Right lobe of liver (tissue), 6 donors: Measurements from ENCODE around the gene CPE. TPM values are rescaled to one million over a fixed set of nuclear protein-coding genes. Genes with fewer than 3 reads are reported as not detected.
A peak's percentile ranks its signal among the peaks of the same experiment; 100 is the strongest.

Source experiments
- ATAC-seq, 4 donors: fragments of 200-7000 bp; cut with Tn5 transposase; one replicate each; pipeline ENCODE4 v1.9.1; 2020; ENCODE audit warnings: mild to moderate bottlenecking in 4 of 4, moderate library complexity in 4 of 4
- DNase-seq, 3 donors: peaks; one replicate each; pipeline ENCODE4 v3.0.0-alpha.2; 2020
- H3K27ac ChIP-seq, 3 donors: fragments of 200-600 bp; one replicate each; pipeline ENCODE4 v1.8.0; 2022
- H3K27me3 ChIP-seq, 2 donors: fragments of 200-600 bp; one replicate each; pipeline ENCODE4 v1.8.0; 2022
- H3K36me3 ChIP-seq, 4 donors: fragments of 200-600 bp; sonication (generic) in 1 of 4; one replicate each; pipeline versions ENCODE4 v1.5.1 to v1.8.0; 2017 to 2022; ENCODE audit warnings: control low read depth in 1 of 4
- H3K4me1 ChIP-seq, 4 donors: fragments of 200-600 bp; sonication (generic) in 1 of 4; one replicate each; pipeline versions ENCODE4 v1.5.1 to v1.8.0; 2017 to 2022; ENCODE audit warnings: control low read depth in 1 of 4
- H3K4me3 ChIP-seq, 3 donors: fragments of 200-600 bp; one replicate each; pipeline ENCODE4 v1.8.0; 2022
- H3K9me3 ChIP-seq, 4 donors: fragments of 200-600 bp; sonication (generic) in 1 of 4; one replicate each; pipeline versions ENCODE4 v1.5.1 to v1.8.0; 2017 to 2022; ENCODE audit warnings: control low read depth in 1 of 4
- POLR2A ChIP-seq: fragments of 450-650 bp; IDR thresholded peaks from one replicate; pipeline ENCODE4 v1.6.1; 2017; ENCODE audit warnings: antibody characterized with exemption, mild to moderate bottlenecking
- WGBS: methylation state at CpG from one replicate; pipeline ENCODE4 v1.1.6; 2018; ENCODE audit warnings: low coverage, low lambda C conversion rate; ENCODE audit not compliant: insufficient coverage; ENCODE audit errors: missing lambda C conversion rate; 5-methylcytosine and 5-hydroxymethylcytosine counted together
- intact Hi-C, 2 donors: fragments of 100-400 bp; cut with DNase I; formaldehyde crosslinking; loops; one replicate each; pipeline versions ENCODE4 v1.11.2 to v1.14.1; 2022
- total RNA-seq, 6 experiments: library from RNA; depleted of rRNA in 2 of 6; stranded (reverse); fragments of >200 nt in 2 of 6; fragmentation: NEBNext Ultra II Directional in 3 of 6; extraction: Animal tissue kit (Norgen Biotek cat#: 25700) in 3 of 6; gene quantifications; one replicate each; pipeline versions ENCODE4 v1.1.0 to v1.2.4, GENCODE V29; 2016 to 2023
- TF ChIP-seq, protein P1 (sequence below), 4 donors: fragments of 200-600 bp in 3 of 4; fragments of 450-650 bp in 1 of 4; IDR thresholded peaks; one replicate each; pipeline versions ENCODE4 v1.5.1 to v1.8.0; 2016 to 2022; ENCODE audit warnings: antibody characterized with exemption in 4 of 4, mild to moderate bottlenecking in 2 of 4
- donor health status: DM: no; HTN: yes; CAD: no.
- donor health status: DM: no; HTN: no; CAD: no.
- donor health status: DM: no; HTN: no; CAD: no.
- donor health status: DM: no; HTN: yes; CAD: no.
- donor health status: DM: no; HTN: yes; CAD: no.

Gene CPE
- total RNA-seq, 6 experiments from 2014 or later, result 4.2 to 17.3 (median 9.4) TPM

DNA sequence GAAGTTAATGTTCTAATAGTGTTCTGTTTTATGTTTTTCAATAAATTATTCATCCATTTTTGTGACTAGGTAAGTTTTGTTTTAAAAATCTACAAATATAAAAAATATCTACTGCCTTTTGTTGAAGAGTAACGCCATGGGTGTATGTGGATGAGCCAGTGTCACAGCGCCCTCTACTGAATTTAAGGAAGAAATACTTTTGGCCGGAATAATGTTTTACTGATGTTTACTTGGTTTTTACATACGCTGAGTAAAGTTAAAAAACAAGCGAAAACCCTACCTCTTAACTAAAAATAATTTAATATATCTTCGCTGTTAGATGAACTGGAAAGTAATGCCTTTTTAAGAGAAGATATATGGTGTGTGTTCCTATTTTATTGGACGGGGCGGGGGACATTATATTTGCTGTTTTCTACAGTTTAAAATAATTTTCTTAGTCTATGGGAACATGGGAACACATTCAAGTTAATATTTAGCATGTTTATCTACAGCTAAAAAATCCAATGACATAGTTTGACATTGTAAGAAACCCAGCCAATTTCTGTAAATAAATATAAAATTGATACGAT lies 86.1 kb downstream of the CPE start:
- Histone ChIP-seq H3K4me1 (peaks cover 0 to 7% (median 3%) of the 10 kb centered on the region in 4 donors), H3K27ac (no peak overlapping the region), H3K36me3 (no peaks in the 10 kb centered on the region), H3K4me3 (no peak overlapping the region), H3K27me3 (no peaks in the 10 kb centered on the region), H3K9me3 (no peaks in the 10 kb centered on the region)
- ATAC-seq (peak; percentile 80 to 91 (median 86)), DNase-seq (no peak)
- intact Hi-C loops, result loop anchor here (5.0 to 10.0 kb wide), 2 partner anchors 110 to 333 kb away; no protein-coding TSS in a partner anchor
- WGBS, result 11% methylated on average over 9 of the region's 9 CpGs
- no peak for TF ChIP-seq POLR2A
- TF ChIP-seq, protein P1, sequence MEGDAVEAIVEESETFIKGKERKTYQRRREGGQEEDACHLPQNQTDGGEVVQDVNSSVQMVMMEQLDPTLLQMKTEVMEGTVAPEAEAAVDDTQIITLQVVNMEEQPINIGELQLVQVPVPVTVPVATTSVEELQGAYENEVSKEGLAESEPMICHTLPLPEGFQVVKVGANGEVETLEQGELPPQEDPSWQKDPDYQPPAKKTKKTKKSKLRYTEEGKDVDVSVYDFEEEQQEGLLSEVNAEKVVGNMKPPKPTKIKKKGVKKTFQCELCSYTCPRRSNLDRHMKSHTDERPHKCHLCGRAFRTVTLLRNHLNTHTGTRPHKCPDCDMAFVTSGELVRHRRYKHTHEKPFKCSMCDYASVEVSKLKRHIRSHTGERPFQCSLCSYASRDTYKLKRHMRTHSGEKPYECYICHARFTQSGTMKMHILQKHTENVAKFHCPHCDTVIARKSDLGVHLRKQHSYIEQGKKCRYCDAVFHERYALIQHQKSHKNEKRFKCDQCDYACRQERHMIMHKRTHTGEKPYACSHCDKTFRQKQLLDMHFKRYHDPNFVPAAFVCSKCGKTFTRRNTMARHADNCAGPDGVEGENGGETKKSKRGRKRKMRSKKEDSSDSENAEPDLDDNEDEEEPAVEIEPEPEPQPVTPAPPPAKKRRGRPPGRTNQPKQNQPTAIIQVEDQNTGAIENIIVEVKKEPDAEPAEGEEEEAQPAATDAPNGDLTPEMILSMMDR (IDR thresholded peaks at IDR 0.05), result peak; percentile 83 to 85 (median 84)

DNA sequence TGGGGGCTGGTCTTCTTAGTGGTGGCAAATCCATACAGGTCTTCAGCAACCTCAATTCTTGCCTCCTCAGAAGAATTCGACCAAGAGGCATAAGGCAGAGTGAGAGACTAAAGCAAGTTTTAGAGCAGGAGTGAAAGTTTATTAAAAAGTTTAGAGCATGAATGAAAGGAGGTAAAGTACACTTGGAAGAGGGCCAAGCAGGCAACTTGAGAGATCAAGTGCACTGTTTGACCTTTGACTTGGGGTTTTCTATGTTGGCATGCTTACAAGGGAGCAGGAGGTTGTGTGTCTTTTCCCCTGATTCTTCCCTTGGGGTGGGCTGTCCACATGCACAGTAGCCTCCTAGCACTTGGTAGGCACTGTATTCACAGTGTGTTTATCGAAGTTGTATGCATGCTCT lies 91.2 kb downstream of the CPE start:
- peak in 2 of 4 donors; percentile 35 to 39 for ATAC-seq
- WGBS, result 38% methylated on average over 2 of the region's 2 CpGs
- no peak for TF ChIP-seq POLR2A
- TF ChIP-seq, protein P1 (IDR thresholded peaks at IDR 0.05), result no peak

DNA sequence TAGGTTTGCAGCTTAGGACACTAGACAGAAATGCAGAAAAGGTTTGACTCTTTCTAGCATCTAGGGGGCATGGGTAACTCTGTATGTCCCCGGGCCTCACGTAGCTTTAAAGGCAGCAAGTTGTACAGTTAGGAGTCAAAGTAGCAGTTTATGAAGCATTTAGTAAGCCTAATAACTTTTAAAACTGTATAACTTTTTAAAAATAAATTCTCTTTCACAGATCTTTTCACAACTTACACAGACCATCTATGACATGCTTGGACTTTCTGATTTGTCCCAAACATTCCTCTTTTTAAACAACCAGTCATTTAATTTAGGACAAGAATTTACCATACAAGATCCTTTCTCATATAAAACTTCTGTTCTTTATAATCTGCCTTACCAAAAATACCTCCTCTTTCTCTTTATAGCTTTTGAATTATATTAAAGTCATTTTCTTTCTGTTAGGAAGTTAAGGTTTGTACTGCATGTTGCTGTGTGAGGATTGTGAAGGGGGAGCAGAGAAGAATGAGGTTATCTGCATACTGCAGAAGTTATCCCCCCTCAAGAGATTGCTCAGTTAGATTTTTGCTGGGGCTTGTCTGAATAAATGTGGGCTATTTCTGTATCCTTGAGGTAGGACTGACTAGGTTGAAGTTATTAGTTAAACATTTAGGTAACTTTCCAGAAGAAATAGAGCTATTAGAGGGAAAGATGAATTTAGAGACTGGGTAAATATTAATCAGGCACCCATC lies 94.3 kb downstream of the CPE start:
- ATAC-seq (no peak), DNase-seq (no peak)
- H3K4me1 ChIP-seq, result peaks cover 0 to 12% (median 4%) of the 10 kb centered on the region in 4 donors
- H3K9me3 ChIP-seq, result no peaks in the 10 kb centered on the region
- H3K36me3 ChIP-seq, result no peaks in the 10 kb centered on the region
- intact Hi-C loops, result no loop called here
- no peaks in the 10 kb centered on the region for H3K27me3 ChIP-seq
- WGBS, result 47% methylated on average over 2 of the region's 2 CpGs
- no peak overlapping the region for H3K4me3 ChIP-seq
- TF ChIP-seq, protein P1 (IDR thresholded peaks at IDR 0.05), result no peak
- no peak for TF ChIP-seq POLR2A
- H3K27ac ChIP-seq, result no peak overlapping the region

More for the DNA sequence above, 91.2 kb downstream of the CPE start:
- no peak overlapping the region for H3K27ac ChIP-seq
- H3K9me3 ChIP-seq, result no peaks in the 10 kb centered on the region
- H3K4me1 ChIP-seq, result peaks cover 0 to 12% (median 4%) of the 10 kb centered on the region in 4 donors
- no peak for DNase-seq
- H3K4me3 ChIP-seq, result no peak overlapping the region
- intact Hi-C loops, result no loop called here
- H3K36me3 ChIP-seq, result no peaks in the 10 kb centered on the region
- H3K27me3 ChIP-seq, result no peaks in the 10 kb centered on the region

DNA sequence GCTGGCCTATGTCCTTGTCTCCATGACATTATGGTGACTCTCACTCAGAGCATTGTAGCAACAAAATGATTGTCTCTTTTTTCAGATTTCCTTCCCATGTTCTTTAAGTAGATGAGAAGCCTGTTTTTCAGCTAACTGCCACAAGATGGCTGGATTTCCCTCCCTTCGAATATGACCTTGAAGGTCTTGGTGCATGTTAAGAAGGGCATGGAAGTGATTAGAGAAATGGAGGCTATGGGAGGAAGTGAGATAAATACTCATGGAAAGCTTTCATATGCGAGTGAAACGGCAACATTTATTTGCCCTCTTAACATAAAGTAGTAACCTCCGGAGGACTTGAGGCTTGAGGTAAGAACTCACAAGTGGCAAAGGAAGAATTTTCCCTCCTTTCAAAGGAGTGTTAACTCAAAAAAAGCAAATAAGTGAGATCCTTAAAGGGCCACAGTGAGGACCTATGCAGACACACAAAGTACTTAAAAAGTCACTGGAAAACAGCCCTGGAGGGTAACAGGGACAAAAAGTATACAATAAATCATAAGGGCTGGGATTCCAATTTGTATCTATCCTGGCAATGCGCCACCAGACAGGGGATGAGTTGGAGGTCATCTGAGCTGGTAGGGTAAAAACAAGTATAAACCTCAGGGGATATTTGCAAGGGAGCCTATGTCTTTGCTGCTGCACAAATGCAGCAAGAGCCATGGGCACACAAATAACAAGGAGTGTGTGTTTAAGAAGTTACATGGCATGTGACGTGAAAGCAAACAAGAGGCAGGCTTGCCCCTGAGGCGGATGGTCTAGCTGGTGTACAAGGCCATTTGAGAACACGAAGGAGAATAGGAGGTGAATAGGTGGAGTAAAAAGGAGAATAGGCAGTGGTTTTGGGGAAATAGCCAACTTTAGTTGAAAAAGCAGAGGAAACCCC lies 96.2 kb downstream of the CPE start:
- intact Hi-C loops, result no loop called here
- DNase-seq, result no peak
- Histone ChIP-seq H3K36me3 (no peaks in the 10 kb centered on the region), H3K4me1 (peaks cover 0 to 4% (median under 1%) of the 10 kb centered on the region in 4 donors), H3K4me3 (no peak overlapping the region), H3K27me3 (no peaks in the 10 kb centered on the region), H3K9me3 (no peaks in the 10 kb centered on the region), H3K27ac (no peak overlapping the region)
- no peak for TF ChIP-seq POLR2A
- TF ChIP-seq, protein P1 (IDR thresholded peaks at IDR 0.05), result no peak
- ATAC-seq, result no peak
- 72% methylated on average over 8 of the region's 8 CpGs for WGBS
